Adrenal gland (tissue), 12 donors: Measurements from ENCODE around the gene APOL2. TPM values are rescaled to one million over a fixed set of nuclear protein-coding genes. Genes with fewer than 3 reads are reported as not detected.
"Not testable (repeated sequence)": the region's sequence is repeated elsewhere in the genome, so short reads cannot be mapped to it uniquely, and the experiment has no call there.

Experiments
- DNase-seq, 7 donors: peaks; one replicate each; pipeline ENCODE4 v3.0.0-alpha.2; 2019 to 2020
- H3K27ac ChIP-seq, 5 donors: fragments of 200-600 bp; sonication (generic) in 4 of 5; 1 replicate in 3 of 5; 2 replicates in 2 of 5; pipeline versions ENCODE4 v1.5.1 to v1.8.0; 2016 to 2020; ENCODE audit warnings: mild to moderate bottlenecking in 1 of 5
- H3K27me3 ChIP-seq: fragments of 200-600 bp; 2 replicates; pipeline ENCODE4 v1.8.0; 2021
- H3K36me3 ChIP-seq, 2 donors: fragments of 200-600 bp; replicated peaks in 1 of 2; 1 replicate in 1 of 2; 2 replicates in 1 of 2; pipeline versions ENCODE4 v1.5.1 to v1.8.0; 2018 to 2022
- H3K4me1 ChIP-seq, 2 donors: fragments of 200-600 bp; replicated peaks in 1 of 2; 1 replicate in 1 of 2; 2 replicates in 1 of 2; pipeline versions ENCODE4 v1.5.1 to v1.8.0; 2018 to 2021
- H3K4me3 ChIP-seq, 4 donors: fragments of 200-600 bp; sonication (generic) in 3 of 4; one replicate each; pipeline ENCODE4 v1.5.1; 2016 to 2018
- H3K9me3 ChIP-seq, 3 donors: fragments of 200-600 bp; sonication (generic) in 1 of 3; replicated peaks in 1 of 3; 1 replicate in 2 of 3; 2 replicates in 1 of 3; pipeline versions ENCODE4 v1.5.1 to v1.8.0; 2016 to 2021
- POLR2A ChIP-seq, 2 donors: fragments of 450-650 bp; IDR thresholded peaks; one replicate each; pipeline ENCODE4 v1.6.1; 2017; ENCODE audit warnings: antibody characterized with exemption in 2 of 2, mild to moderate bottlenecking in 2 of 2, moderate library complexity in 1 of 2
- WGBS, 4 donors: extraction: QIAGEN DNeasy Blood & Tissue Kit in 2 of 4; methylation state at CpG; one replicate each; pipeline versions ENCODE4 v1.1.5 to v1.1.7; 2013 to 2017; 5-methylcytosine and 5-hydroxymethylcytosine counted together
- intact Hi-C, 2 donors: fragments of 100-400 bp; cut with DNase I; formaldehyde crosslinking; loops; one replicate each; pipeline versions ENCODE4 v1.14.1 to v1.15.0; 2022 to 2023
- polyA plus RNA-seq, 3 donors: library from polyadenylated mRNA; stranded (reverse); fragments of 200-250 nt in 2 of 3; fragments of 350-450 nt in 1 of 3; fragmentation: Illumina TruSeq in 1 of 3; extraction: RNeasy Lipid Tissue Mini Kit (QIAGEN cat#74804) in 1 of 3; gene quantifications; one replicate each; pipeline ENCODE4 v1.2.3, GENCODE V29; 2013 to 2014
- total RNA-seq, 9 donors: library from RNA; depleted of rRNA in 4 of 9; stranded (reverse); fragments of >200 nt in 4 of 9; fragments of 120-200 nt in 1 of 9; fragmentation: NEBNext Ultra II Directional in 1 of 9; extraction: Animal tissue kit (Norgen Biotek cat#: 25700) in 1 of 9; gene quantifications; one replicate each; pipeline versions ENCODE4 v1.1.0 to v1.2.4, GENCODE V29; 2013 to 2023
- TF ChIP-seq, protein P1 (sequence below), 6 experiments: fragments of 450-650 bp in 4 of 6; fragments of 200-600 bp in 2 of 6; sonication (generic) in 1 of 6; IDR thresholded peaks; 1 replicate in 5 of 6; 2 replicates in 1 of 6; pipeline versions ENCODE4 v1.5.1 to v1.8.0; 2016 to 2021; ENCODE audit warnings: antibody characterized with exemption in 6 of 6, mild to moderate bottlenecking in 2 of 6, moderate library complexity in 1 of 6
- donor health status: healthy with polysubstance abuse.
- donor health status: Bipolar disorder and iron deficiency.
- donor health status: DM: yes; HTN: yes; CAD: no.
- donor health status: DM: no; HTN: no; CAD: no.
- donor health status: DM: no; HTN: no; CAD: no.
- donor health status: DM: yes; HTN: yes; CAD: no.

APOL2 gene
- total and polyA plus RNA-seq, 12 donors, result 16.1 to 73.8 (median 40.0) TPM

DNA sequence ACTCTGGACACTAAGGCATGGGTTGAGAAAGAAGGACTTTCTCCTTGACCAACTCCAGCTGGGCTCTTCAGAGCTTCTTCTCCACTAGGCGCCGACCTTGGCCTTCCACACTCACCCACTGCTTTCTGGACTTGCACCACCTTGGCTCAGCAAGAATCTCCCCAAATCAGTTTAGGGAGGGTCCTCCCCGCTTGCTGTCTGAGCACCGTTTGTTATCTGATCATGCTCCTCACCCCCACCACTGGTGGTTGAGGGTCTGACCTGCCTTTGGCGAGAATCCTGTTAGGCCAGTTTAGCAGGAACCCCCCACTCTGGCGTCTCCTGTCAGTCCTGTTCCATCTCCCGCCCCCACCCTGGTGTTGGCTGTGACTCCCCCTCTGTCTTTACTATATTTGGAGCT, 10.4 kb downstream of the APOL2 start:
- peaks cover 0 to 64% of the 10 kb centered on the region in 2 donors for H3K36me3 ChIP-seq
- H3K4me3 ChIP-seq, result no peak overlapping the region
- intact Hi-C loops, result no loop called here
- no peak overlapping the region for H3K27ac ChIP-seq
- DNase-seq, result peak in 1 of 7 donors; percentile 45
- 88 to 91% (median 89%) methylated on average over 7 of the region's 7 CpGs for WGBS, 4 donors
- H3K4me1 ChIP-seq, result no peaks in the 10 kb centered on the region
- TF ChIP-seq, protein P1, sequence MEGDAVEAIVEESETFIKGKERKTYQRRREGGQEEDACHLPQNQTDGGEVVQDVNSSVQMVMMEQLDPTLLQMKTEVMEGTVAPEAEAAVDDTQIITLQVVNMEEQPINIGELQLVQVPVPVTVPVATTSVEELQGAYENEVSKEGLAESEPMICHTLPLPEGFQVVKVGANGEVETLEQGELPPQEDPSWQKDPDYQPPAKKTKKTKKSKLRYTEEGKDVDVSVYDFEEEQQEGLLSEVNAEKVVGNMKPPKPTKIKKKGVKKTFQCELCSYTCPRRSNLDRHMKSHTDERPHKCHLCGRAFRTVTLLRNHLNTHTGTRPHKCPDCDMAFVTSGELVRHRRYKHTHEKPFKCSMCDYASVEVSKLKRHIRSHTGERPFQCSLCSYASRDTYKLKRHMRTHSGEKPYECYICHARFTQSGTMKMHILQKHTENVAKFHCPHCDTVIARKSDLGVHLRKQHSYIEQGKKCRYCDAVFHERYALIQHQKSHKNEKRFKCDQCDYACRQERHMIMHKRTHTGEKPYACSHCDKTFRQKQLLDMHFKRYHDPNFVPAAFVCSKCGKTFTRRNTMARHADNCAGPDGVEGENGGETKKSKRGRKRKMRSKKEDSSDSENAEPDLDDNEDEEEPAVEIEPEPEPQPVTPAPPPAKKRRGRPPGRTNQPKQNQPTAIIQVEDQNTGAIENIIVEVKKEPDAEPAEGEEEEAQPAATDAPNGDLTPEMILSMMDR (IDR thresholded peaks at IDR 0.05), result no peak
- no peak for TF ChIP-seq POLR2A (IDR thresholded peaks at IDR 0.05)
- no peaks in the 10 kb centered on the region for H3K27me3 ChIP-seq
- H3K9me3 ChIP-seq, result no peaks in the 10 kb centered on the region

DNA sequence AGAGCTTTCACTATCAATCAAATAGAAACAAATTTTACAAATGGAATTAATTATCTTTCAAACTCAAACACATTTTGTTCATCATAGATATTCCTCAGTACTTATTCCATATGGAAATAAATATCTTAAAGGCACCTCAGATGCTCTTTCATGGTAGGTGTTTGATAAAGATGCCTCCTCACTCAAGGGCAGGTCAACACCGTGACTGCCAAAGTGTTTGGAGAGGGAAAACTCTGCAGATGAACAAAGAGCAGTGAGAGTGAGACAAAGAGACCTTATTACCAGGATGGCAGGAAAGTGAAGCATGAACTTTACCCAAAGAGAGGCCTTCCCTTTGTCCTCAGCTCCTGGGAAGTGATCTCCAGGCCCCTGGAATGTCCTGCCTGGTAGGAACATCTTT, 11.0 kb downstream of the APOL2 start:
- H3K4me1 ChIP-seq, H3K27ac ChIP-seq, H3K4me3 ChIP-seq, intact Hi-C loops, DNase-seq, H3K27me3 ChIP-seq, H3K9me3 ChIP-seq: not testable (repeated sequence)
- 87 to 100% (median 97%) methylated on average over 1 of the region's 1 CpG for WGBS, 4 donors
- H3K36me3 ChIP-seq, result peaks cover 0 to 61% of the 10 kb centered on the region in 2 donors

DNA sequence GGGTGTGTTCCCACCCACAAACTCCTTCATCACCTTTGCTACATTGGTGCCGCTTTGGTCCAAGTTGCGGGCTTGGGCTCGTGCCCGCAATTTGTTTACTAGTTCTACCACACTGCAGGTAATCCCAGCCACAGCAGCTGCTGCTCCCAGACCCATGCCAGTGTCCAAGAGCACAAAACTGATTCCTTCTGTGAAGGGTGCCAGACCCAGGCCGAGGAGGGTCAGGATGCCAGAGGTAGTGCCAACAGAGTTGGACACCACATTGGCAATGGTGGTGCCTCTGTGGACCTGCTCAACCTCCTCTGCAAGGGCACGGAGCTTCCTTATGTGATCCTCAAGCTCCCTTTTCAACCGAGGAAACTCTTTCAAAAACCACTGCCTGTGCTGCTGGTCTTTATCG, 11.5 kb downstream of the APOL2 start:
- Histone ChIP-seq H3K36me3 (peaks cover 0 to 55% of the 10 kb centered on the region in 2 donors), H3K4me1 (no peaks in the 10 kb centered on the region), H3K4me3 (no peak overlapping the region), H3K27me3 (no peaks in the 10 kb centered on the region), H3K27ac (no peak overlapping the region), H3K9me3 (no peaks in the 10 kb centered on the region)
- intact Hi-C loops, result no loop called here
- WGBS, 4 donors, result 88 to 94% (median 92%) methylated on average over 8 of the region's 8 CpGs
- TF ChIP-seq POLR2A (IDR thresholded peaks at IDR 0.05), result no peak
- TF ChIP-seq, protein P1 (IDR thresholded peaks at IDR 0.05), result no peak
- DNase-seq, result peak in 1 of 7 donors; percentile 43

DNA sequence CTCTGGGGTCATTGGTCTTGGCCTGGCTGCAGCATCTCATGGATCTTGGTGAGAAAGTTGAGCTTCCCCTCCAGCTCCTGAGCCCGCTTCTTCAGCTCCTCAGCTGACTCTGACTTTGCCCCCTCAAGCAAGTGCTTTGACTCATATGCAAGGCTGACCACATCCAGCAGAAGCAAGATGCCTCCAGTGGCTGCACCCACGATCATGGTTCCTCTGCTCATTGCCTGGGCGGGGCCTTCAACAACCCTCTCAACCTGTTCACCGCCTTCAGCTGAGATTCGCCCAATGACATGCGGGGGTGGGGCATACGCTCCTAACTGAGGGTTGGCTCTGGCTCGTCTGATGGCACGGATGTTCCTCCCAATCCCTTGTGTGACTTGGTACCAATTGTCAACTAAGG, 11.9 kb downstream of the APOL2 start:
- Histone ChIP-seq H3K4me3 (no peak overlapping the region), H3K27ac (no peak overlapping the region), H3K4me1 (no peaks in the 10 kb centered on the region), H3K36me3 (peaks cover 0 to 51% of the 10 kb centered on the region in 2 donors), H3K27me3 (no peaks in the 10 kb centered on the region), H3K9me3 (no peaks in the 10 kb centered on the region)
- intact Hi-C loops, result no loop called here
- TF ChIP-seq POLR2A (IDR thresholded peaks at IDR 0.05), result no peak
- TF ChIP-seq, protein P1 (IDR thresholded peaks at IDR 0.05), result no peak
- WGBS, 4 donors, result 94 to 96% (median 95%) methylated on average over 7 to 9 of the region's 9 CpGs
- no peak for DNase-seq

DNA sequence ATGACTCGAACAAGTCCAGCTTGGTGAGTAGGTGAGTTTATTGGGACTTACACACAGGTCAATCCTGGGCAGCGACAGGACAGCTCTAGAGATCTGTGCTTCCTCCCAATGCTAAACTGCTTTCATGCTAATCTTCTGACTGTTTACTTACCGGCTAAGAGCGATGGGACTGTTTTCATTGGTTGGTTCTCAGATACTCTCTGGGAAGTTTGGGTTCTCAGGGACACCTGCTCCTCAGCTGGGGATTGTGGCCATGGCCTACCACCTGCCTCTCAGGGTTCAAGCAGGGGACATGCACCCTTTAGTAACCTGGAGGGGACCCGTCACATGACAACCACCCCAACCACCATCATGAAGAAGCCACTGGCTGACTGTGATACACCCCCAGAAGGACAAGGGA, 13.1 kb downstream of the APOL2 start:
- H3K27me3 ChIP-seq, result no peaks in the 10 kb centered on the region
- intact Hi-C loops, result no loop called here
- peak in 1 of 7 donors; percentile 35 for DNase-seq
- H3K9me3 ChIP-seq, result no peaks in the 10 kb centered on the region
- peaks cover 0 to 39% of the 10 kb centered on the region in 2 donors for H3K36me3 ChIP-seq
- H3K4me1 ChIP-seq, result no peaks in the 10 kb centered on the region
- no peak overlapping the region for H3K27ac ChIP-seq
- 94 to 100% (median 97%) methylated on average over 3 to 5 of the region's 5 CpGs for WGBS, 4 donors
- no peak overlapping the region for H3K4me3 ChIP-seq
- no peak for TF ChIP-seq POLR2A (IDR thresholded peaks at IDR 0.05)
- TF ChIP-seq, protein P1 (IDR thresholded peaks at IDR 0.05), result no peak
